H1 (cell line): ENCODE data around the gene MB. TPM values are rescaled to one million over a fixed set of nuclear protein-coding genes. Genes with fewer than 3 reads are reported as not detected.

Source experiments
- CTCF ChIA-PET: fragments of 300-600 bp; sonication (Branson Sonifier 250); formaldehyde crosslinking; loops from one replicate; lab custom pipeline; 2021; ENCODE audit not compliant: partially characterized antibody; lab: Charles Lee
- POLR2A ChIA-PET: fragments of 300-600 bp; sonication (Branson Sonifier 250); formaldehyde crosslinking; loops from one replicate; lab custom pipeline; 2021; ENCODE audit warnings: inconsistent platforms; ENCODE audit not compliant: partially characterized antibody; lab: Charles Lee
- DNase-seq, 2 experiments: peaks; one replicate each; pipeline versions ENCODE4 v3.0.0 to v3.0.0-alpha.2; 2010 to 2022; ENCODE audit warnings: low spot score in 2 of 2, low read depth in 1 of 2, mixed read lengths in 1 of 2
- FAIRE-seq: peaks from 2 replicates; lab custom pipeline; 2011; peaks lifted over from hg19 to GRCh38; lab: Jason Lieb, UNC
- H2AFZ ChIP-seq: 2 replicates; pipeline ENCODE4 v1.8.1; 2012; ENCODE audit warnings: low read length, inconsistent platforms
- H2AK5ac ChIP-seq: 2 replicates; pipeline ENCODE4 v1.6.1; 2013; ENCODE audit warnings: low read depth, low read length
- H2BK120ac ChIP-seq: replicated peaks from 2 replicates; pipeline ENCODE3; 2013; ENCODE audit warnings: low read depth, low read length, inconsistent platforms
- H2BK12ac ChIP-seq: 2 replicates; pipeline ENCODE4 v1.6.1; 2013; ENCODE audit warnings: low read depth, low read length
- H2BK15ac ChIP-seq: 2 replicates; pipeline ENCODE4 v1.6.1; 2013; ENCODE audit warnings: low read length
- H2BK20ac ChIP-seq: 2 replicates; pipeline ENCODE4 v1.6.1; 2013; ENCODE audit warnings: low read length
- H2BK5ac ChIP-seq: 2 replicates; pipeline ENCODE4 v1.6.1; 2013; ENCODE audit warnings: low read depth, low read length
- H3K14ac ChIP-seq: 2 replicates; pipeline ENCODE4 v1.6.1; 2013; ENCODE audit warnings: inconsistent platforms; ENCODE audit not compliant: insufficient read length
- H3K18ac ChIP-seq: 2 replicates; pipeline ENCODE4 v1.6.1; 2013; ENCODE audit warnings: low read length; ENCODE audit errors: extremely low read depth
- H3K23ac ChIP-seq: 2 replicates; pipeline ENCODE4 v1.6.1; 2013; ENCODE audit warnings: inconsistent platforms; ENCODE audit not compliant: insufficient read length
- H3K23me2 ChIP-seq: 2 replicates; pipeline ENCODE4 v1.6.1; 2013; ENCODE audit warnings: low read depth, low read length
- H3K27ac ChIP-seq: 2 replicates; pipeline ENCODE4 v1.6.1; 2011; ENCODE audit warnings: low read depth, low read length, inconsistent platforms
- H3K27me3 ChIP-seq, 4 experiments: replicated peaks in 1 of 4; 1 replicate in 1 of 4; 2 replicates in 3 of 4; pipeline versions ENCODE4 v1.6.1 to v1.8.1; 2011 to 2013; ENCODE audit warnings: low read length in 3 of 4, mild to moderate bottlenecking in 3 of 4, inconsistent platforms in 2 of 4, mixed read lengths in 2 of 4, moderate library complexity in 1 of 4; ENCODE audit not compliant: control insufficient read depth in 3 of 4, insufficient read depth in 3 of 4; ENCODE audit errors: extremely low read depth in 1 of 4
- H3K36me3 ChIP-seq, 4 experiments: 2 replicates each; pipeline versions ENCODE4 v1.6.1 to v1.8.1; 2011 to 2013; ENCODE audit warnings: mild to moderate bottlenecking in 4 of 4, low read length in 3 of 4, moderate library complexity in 2 of 4, control low read depth in 1 of 4, inconsistent platforms in 1 of 4; ENCODE audit not compliant: insufficient read depth in 4 of 4, control insufficient read depth in 2 of 4
- H3K4ac ChIP-seq: replicated peaks from 2 replicates; pipeline ENCODE3; 2013; ENCODE audit warnings: low read length, low read depth, mixed read lengths, inconsistent platforms; ENCODE audit not compliant: insufficient read length
- H3K4me1 ChIP-seq, 4 experiments: replicated peaks in 1 of 4; 1 replicate in 1 of 4; 2 replicates in 3 of 4; pipeline versions ENCODE4 v1.6.1 to v1.8.1; 2011 to 2013; ENCODE audit warnings: low read length in 3 of 4, inconsistent platforms in 2 of 4, mixed read lengths in 1 of 4; ENCODE audit not compliant: insufficient read depth in 4 of 4, control insufficient read depth in 3 of 4
- H3K4me2 ChIP-seq, 2 experiments: 2 replicates each; pipeline versions ENCODE4 v1.6.1 to v1.8.1; 2011 to 2013; ENCODE audit warnings: low read depth in 2 of 2, low read length in 2 of 2, control low read depth in 1 of 2, inconsistent platforms in 1 of 2, mild to moderate bottlenecking in 1 of 2; ENCODE audit not compliant: insufficient read depth in 1 of 2
- H3K4me3 ChIP-seq, 4 experiments: fragments of 200-600, 300-600 bp in 1 of 4; sonication (generic), shearing (Covaris generic), sonication (Bioruptor Twin) in 1 of 4; 2 replicates each; pipeline versions ENCODE4 v1.5.1 to v1.8.1; 2011 to 2016; ENCODE audit warnings: low read length in 4 of 4, low read depth in 3 of 4, control low read depth in 2 of 4, inconsistent platforms in 2 of 4, mild to moderate bottlenecking in 2 of 4, mixed read lengths in 1 of 4, moderate library complexity in 1 of 4; ENCODE audit not compliant: insufficient read depth in 2 of 4; ENCODE audit errors: extremely low read depth in 1 of 4
- H3K56ac ChIP-seq: replicated peaks from 2 replicates; pipeline ENCODE3; 2013; ENCODE audit warnings: low read depth, mild to moderate bottlenecking, mixed read lengths, low read length, inconsistent platforms; ENCODE audit not compliant: insufficient read length
- H3K79me1 ChIP-seq: 2 replicates; pipeline ENCODE4 v1.6.1; 2013; ENCODE audit warnings: low read depth, low read length, control low read depth
- H3K79me2 ChIP-seq, 2 experiments: 2 replicates each; pipeline versions ENCODE4 v1.6.1 to v1.8.1; 2012 to 2013; ENCODE audit warnings: low read length in 2 of 2, mild to moderate bottlenecking in 2 of 2, inconsistent platforms in 1 of 2; ENCODE audit not compliant: insufficient read depth in 2 of 2, control insufficient read depth in 1 of 2
- H3K9ac ChIP-seq, 4 experiments: replicated peaks in 1 of 4; 1 replicate in 1 of 4; 2 replicates in 3 of 4; pipeline versions ENCODE4 v1.6.1 to v1.8.1; 2011 to 2013; ENCODE audit warnings: low read depth in 3 of 4, low read length in 3 of 4, control low read depth in 2 of 4, mild to moderate bottlenecking in 2 of 4, moderate library complexity in 2 of 4, inconsistent platforms in 1 of 4; ENCODE audit errors: extremely low read depth in 1 of 4
- H3K9me3 ChIP-seq, 2 experiments: 2 replicates each; pipeline versions ENCODE4 v1.6.1 to v1.8.1; 2012 to 2013; ENCODE audit warnings: mild to moderate bottlenecking in 2 of 2, moderate library complexity in 2 of 2, control low read depth in 1 of 2, inconsistent platforms in 1 of 2, low read depth in 1 of 2, low read length in 1 of 2, mixed read lengths in 1 of 2; ENCODE audit not compliant: insufficient read depth in 2 of 2
- H4K20me1 ChIP-seq, 2 experiments: replicated peaks in 1 of 2; 2 replicates each; pipeline versions ENCODE3 to v1.8.1; 2011 to 2013; ENCODE audit warnings: inconsistent platforms in 2 of 2, low read length in 2 of 2, mild to moderate bottlenecking in 1 of 2; ENCODE audit not compliant: insufficient read depth in 2 of 2, control insufficient read depth in 1 of 2
- H4K5ac ChIP-seq: 2 replicates; pipeline ENCODE4 v1.6.1; 2013; ENCODE audit warnings: low read length, low read depth, mixed read lengths, inconsistent platforms; ENCODE audit not compliant: insufficient read length
- H4K8ac ChIP-seq: 2 replicates; pipeline ENCODE4 v1.8.0; 2013; ENCODE audit warnings: mild to moderate bottlenecking, moderate library complexity, low read length, inconsistent platforms; ENCODE audit not compliant: insufficient read depth; ENCODE audit errors: extremely low read depth
- H4K91ac ChIP-seq: replicated peaks from 2 replicates; pipeline ENCODE3; 2013; ENCODE audit warnings: low read length, mixed read lengths, inconsistent platforms; ENCODE audit not compliant: insufficient read length
- CEBPB ChIP-seq: IDR thresholded peaks from 2 replicates; pipeline ENCODE4 v1.6.1; 2012; ENCODE audit warnings: low read depth, low read length
- E2F6 ChIP-seq: IDR thresholded peaks from 2 replicates; pipeline ENCODE4 v1.6.1; 2012; ENCODE audit warnings: inconsistent platforms
- KDM1A ChIP-seq: fragments of 200-600, 300-600 bp; sonication (generic); IDR thresholded peaks from 2 replicates; pipeline ENCODE4 v1.7.1; 2016; ENCODE audit warnings: mild to moderate bottlenecking, low read length, borderline replicate concordance
- TAF7 ChIP-seq: optimal IDR thresholded peaks from 2 replicates; pipeline ENCODE3; 2011; ENCODE audit warnings: low read depth, mild to moderate bottlenecking, inconsistent platforms, low read length, moderate library complexity, borderline replicate concordance
- WGBS, 2 experiments: shearing (Covaris generic) in 1 of 2; methylation state at CpG; one replicate each; pipeline versions ENCODE4 v1.1.6 to v1.1.7; 2013 to 2015; ENCODE audit warnings: low lambda C conversion rate in 2 of 2, mixed read lengths in 2 of 2, inconsistent platforms in 1 of 2, low coverage in 1 of 2, missing lambda C conversion rate in 1 of 2; ENCODE audit not compliant: insufficient replicate concordance in 2 of 2, insufficient coverage in 1 of 2, insufficient read length in 1 of 2; ENCODE audit errors: extremely low coverage in 1 of 2, missing lambda C conversion rate in 1 of 2; 5-methylcytosine and 5-hydroxymethylcytosine counted together
- polyA plus RNA-seq, 7 experiments: library from polyadenylated mRNA; depleted of rRNA in 3 of 7; stranded (reverse) in 5 of 7; unstranded in 2 of 7; fragments of >200 nt in 5 of 7; fragments of 200-250 nt in 2 of 7; gene quantifications; 1 replicate in 5 of 7; 2 replicates in 1 of 7; 4 replicates in 1 of 7; pipeline versions ENCODE4 v1.2.1 to v1.2.3, GENCODE V29; 2011 to 2013; ENCODE audit warnings: missing spikeins in 2 of 7, mixed read lengths in 2 of 7
- total RNA-seq: library from RNA; stranded (reverse); fragmentation: NEBNext Ultra II Directional; extraction: Animal tissue kit (Norgen Biotek cat#: 25700); gene quantifications from 2 replicates; pipeline ENCODE4 v1.2.1, GENCODE V29; 2021

The MB gene
- total and polyA plus RNA-seq, 2 of the 8 experiments (the other 6 are each of a cell fraction or from before 2014, with no cell fraction given): 1.5 TPM; not detected in 1

DNA sequence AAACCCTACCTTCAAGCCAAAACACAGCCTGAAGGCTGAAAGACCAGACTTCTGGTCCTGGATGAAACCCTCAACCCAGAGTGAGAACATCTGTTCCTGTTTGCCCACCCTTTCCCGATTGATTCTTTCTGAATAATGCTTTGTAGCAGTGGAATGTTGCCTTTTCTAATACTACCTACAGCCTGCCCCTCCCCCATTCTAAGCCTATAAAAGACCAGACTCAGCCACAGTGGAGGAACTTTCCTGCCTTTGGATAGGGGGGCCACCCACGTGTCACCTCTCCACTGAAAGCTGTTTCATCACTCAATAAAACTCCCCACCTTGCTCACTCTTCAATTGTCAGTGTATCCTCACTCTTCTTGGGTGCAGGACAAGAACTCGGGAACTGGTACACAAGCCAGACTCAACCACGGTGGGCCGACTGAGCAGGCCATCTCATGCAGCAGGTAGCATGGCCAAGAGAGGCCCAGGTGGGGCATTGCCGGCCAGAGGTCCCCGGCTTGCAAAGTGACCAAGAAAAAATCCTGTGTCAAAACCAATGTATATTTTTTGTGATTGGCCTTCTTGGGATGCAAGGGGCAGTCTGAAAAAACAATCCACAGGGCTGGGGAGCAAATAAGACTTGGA lies 24.5 kb upstream of the MB start:
- Histone ChIP-seq H2BK15ac (0 out of 2 replicates have a peak overlapping the region, but pooled peaks have one; percentile 53), H2AFZ (no peak overlapping the region), H2BK20ac (peak overlapping the region; percentile 75; the same call in 1 of the 2 replicates), H3K14ac (no peak overlapping the region), H2BK12ac (0 out of 2 replicates have a peak overlapping the region, but pooled peaks have one; percentile 60), H3K79me2 (no peaks in the 10 kb centered on the region), H3K4me3 (no peak overlapping the region), H3K36me3 (no peaks in the 10 kb centered on the region), H3K23me2 (no peaks in the 10 kb centered on the region), H3K27me3 (no peaks in the 10 kb centered on the region; a peak in 1 of 7 replicates), H3K4me2 (no peak overlapping the region; a peak in 1 of 4 replicates), H4K8ac (no peak overlapping the region), H2BK120ac (no peak overlapping the region), H3K9ac (no peak overlapping the region), H4K91ac (no peak overlapping the region), H2BK5ac (no peak overlapping the region; the same call in 1 of the 2 replicates), H3K56ac (no peak overlapping the region), H3K23ac (no peak overlapping the region), H3K4ac (no peak overlapping the region), H4K20me1 (no peaks in the 10 kb centered on the region), H3K18ac (peak overlapping the region; percentile 38), H3K9me3 (no peaks in the 10 kb centered on the region), H4K5ac (no peak overlapping the region), H3K27ac (no peak overlapping the region), H3K79me1 (no peaks in the 10 kb centered on the region), H3K4me1 (peaks cover 0 to 5% (median 2%) of the 10 kb centered on the region in 4 experiments; a peak in 3 of 7 replicates), H2AK5ac (no peak overlapping the region)
- peak in 1 of 2 experiments; percentile 40 for DNase-seq
- FAIRE-seq: no peak
- no peak for TF ChIP-seq TAF7
- no peak for TF ChIP-seq CEBPB
- TF ChIP-seq KDM1A: no peak
- no peak for TF ChIP-seq E2F6
- 97% methylated on average over 7 of the region's 7 CpGs; no CpG with 5 or more reads in 1 of the 2 experiments for WGBS, 2 experiments
- ChIA-PET POLR2A (no interaction called here), CTCF (interaction anchor here (1.1 to 2.3 kb wide), 5 partner anchors 11 to 483 kb away, joined by 3 to 19 read pairs (median 6); no protein-coding TSS in a partner anchor)
